MCF 10A (cell line): ENCODE results near the gene MYCN. TPM values are rescaled to one million over a fixed set of nuclear protein-coding genes. Genes with fewer than 3 reads are reported as not detected.

Experiments used
- BruUV-seq: library from RNA; stranded (reverse); fragments of 400-500 nt; replicated peaks from 2 replicates; lab custom pipeline; 2021; lab: Mats Ljungman, UMichigan
- CTCF ChIA-PET: fragments of 300-600 bp; sonication (Branson Sonifier 250); formaldehyde crosslinking; extraction: SDS; loops from one replicate; lab custom pipeline; 2021; ENCODE audit warnings: antibody characterized with exemption, inconsistent platforms; lab: Yijun Ruan, JAX
- POLR2A ChIA-PET: fragments of 300-600, 350-650 bp; sonication (Branson Sonifier 250); formaldehyde crosslinking; extraction: SDS; loops from one replicate; lab custom pipeline; 2020; ENCODE audit warnings: antibody characterized with exemption, inconsistent platforms; lab: Yijun Ruan, JAX
- DNase-seq: peaks from one replicate; pipeline ENCODE4 v3.0.0-alpha.2; 2018; ENCODE audit not compliant: unreplicated experiment
- H3K27ac Mint-ChIP-seq: one replicate; pipeline ENCODE4 v1.8.0; 2022; ENCODE audit warnings: mild to moderate bottlenecking, low read depth, mixed read lengths; ENCODE audit not compliant: unreplicated experiment
- H3K27me3 Mint-ChIP-seq: one replicate; pipeline ENCODE4 v1.8.0; 2022; ENCODE audit warnings: mixed read lengths; ENCODE audit not compliant: insufficient read depth, unreplicated experiment
- H3K36me3 Mint-ChIP-seq: one replicate; pipeline ENCODE4 v1.8.0; 2022; ENCODE audit warnings: mild to moderate bottlenecking, moderate library complexity, mixed read lengths; ENCODE audit not compliant: insufficient read depth, unreplicated experiment
- H3K4me1 Mint-ChIP-seq: one replicate; pipeline ENCODE4 v1.8.0; 2022; ENCODE audit warnings: mixed read lengths; ENCODE audit not compliant: insufficient read depth, unreplicated experiment
- H3K4me3 Mint-ChIP-seq: one replicate; pipeline ENCODE4 v1.8.0; 2022; ENCODE audit warnings: mild to moderate bottlenecking, moderate library complexity, mixed read lengths; ENCODE audit not compliant: unreplicated experiment
- H3K9me3 Mint-ChIP-seq: one replicate; pipeline ENCODE4 v1.8.0; 2022; ENCODE audit warnings: mixed read lengths; ENCODE audit not compliant: unreplicated experiment
- CTCF ChIP-seq: fragments of 200-600 bp; IDR thresholded peaks from one replicate; pipeline ENCODE4 v1.8.0; 2022; ENCODE audit warnings: antibody characterized with exemption, mild to moderate bottlenecking; ENCODE audit not compliant: unreplicated experiment
- intact Hi-C: fragments of 100-400 bp; cut with micrococcal nuclease; formaldehyde crosslinking; loops from 2 replicates; pipeline ENCODE4 v1.14.1; 2022
- total RNA-seq: library from RNA; stranded (reverse); gene quantifications from 2 replicates; pipeline ENCODE4 v1.2.3, GENCODE V29; 2022

The MYCN gene
- total RNA-seq, 1 experiment from 2014 or later, result not detected

- intact Hi-C loops, result no loop called here
- ChIA-PET CTCF (interaction anchor here (0.7 kb wide), 2 partner anchors 124 to 258 kb away, joined by 3 to 4 read pairs; no protein-coding TSS in a partner anchor), POLR2A (no interaction called here)
- Mint-ChIP-seq H3K4me1 (peaks cover 26% of the 10 kb centered on the region), H3K27me3 (peaks cover 61% of the 10 kb centered on the region), H3K36me3 (no peaks in the 10 kb centered on the region), H3K4me3 (no peak overlapping the region), H3K27ac (no peak overlapping the region), H3K9me3 (no peaks in the 10 kb centered on the region)
- BruUV-seq, result no TSS peak
- no peak for TF ChIP-seq CTCF
- no peak for DNase-seq
These were observed 24.0 kb upstream of the MYCN start for GRCh38 chr2:15916336-15916735.

GRCh38 chr2:15918761-15919356 lies 21.5 kb upstream of the MYCN start:
- no peak overlapping the region for H3K27ac Mint-ChIP-seq
- H3K36me3 Mint-ChIP-seq, result no peaks in the 10 kb centered on the region
- intact Hi-C loops, result no loop called here
- no TSS peak for BruUV-seq
- DNase-seq, result no peak
- H3K4me1 Mint-ChIP-seq, result peaks cover 14% of the 10 kb centered on the region
- H3K9me3 Mint-ChIP-seq, result no peaks in the 10 kb centered on the region
- ChIA-PET POLR2A (no interaction called here), CTCF (interaction anchor here (1.8 kb wide), 1 partner anchor 21 kb away, joined by 3 read pairs; the partner anchor contains the start of gene MYCN)
- H3K4me3 Mint-ChIP-seq, result no peak overlapping the region
- H3K27me3 Mint-ChIP-seq, result peaks cover 66% of the 10 kb centered on the region
- no peak for TF ChIP-seq CTCF

GRCh38 chr2:15919716-15920434 lies 20.5 kb upstream of the MYCN start:
- peaks cover 65% of the 10 kb centered on the region for H3K27me3 Mint-ChIP-seq
- H3K27ac Mint-ChIP-seq, result no peak overlapping the region
- CTCF ChIA-PET, result no interaction called here
- H3K36me3 Mint-ChIP-seq, result no peaks in the 10 kb centered on the region
- DNase-seq, result peak; percentile 36
- H3K9me3 Mint-ChIP-seq, result no peaks in the 10 kb centered on the region
- POLR2A ChIA-PET, result no interaction called here
- H3K4me3 Mint-ChIP-seq, result no peak overlapping the region
- intact Hi-C loops, result no loop called here
- no TSS peak for BruUV-seq
- TF ChIP-seq CTCF, result no peak
- H3K4me1 Mint-ChIP-seq, result peaks cover 14% of the 10 kb centered on the region

GRCh38 chr2:15920696-15921095 lies 19.7 kb upstream of the MYCN start:
- no peak for DNase-seq
- no TSS peak for BruUV-seq
- Mint-ChIP-seq H3K27ac (no peak overlapping the region), H3K27me3 (peaks cover 71% of the 10 kb centered on the region), H3K4me1 (peaks cover 14% of the 10 kb centered on the region), H3K9me3 (no peaks in the 10 kb centered on the region), H3K4me3 (no peak overlapping the region), H3K36me3 (no peaks in the 10 kb centered on the region)
- intact Hi-C loops, result no loop called here
- TF ChIP-seq CTCF, result no peak
- POLR2A ChIA-PET, result interaction anchor here (0.7 kb wide), 1 partner anchor 9 kb away, joined by 3 read pairs; no protein-coding TSS in a partner anchor
- CTCF ChIA-PET, result no interaction called here
